Activated naive CD8-positive, alpha-beta T cell treated with anti-CD3 and anti-CD28 coated beads for 36 hours (primary cell): ENCODE results near the gene FCHSD2. TPM values are rescaled to one million over a fixed set of nuclear protein-coding genes. Genes with fewer than 3 reads are reported as not detected.
A peak's percentile ranks its signal among the peaks of the same experiment; 100 is the strongest.
"Not testable (repeated sequence)": the region's sequence is repeated elsewhere in the genome, so short reads cannot be mapped to it uniquely, and the experiment has no call there.

Experiments used
- DNase-seq: peaks from one replicate; pipeline ENCODE4 v3.0.0; 2021
- H3K27ac Mint-ChIP-seq: one replicate; pipeline ENCODE4 v1.8.0; 2022; ENCODE audit warnings: mild to moderate bottlenecking, moderate library complexity, mixed read lengths
- H3K27me3 Mint-ChIP-seq: one replicate; pipeline ENCODE4 v1.8.0; 2022; ENCODE audit warnings: mild to moderate bottlenecking, mixed read lengths
- H3K36me3 Mint-ChIP-seq: one replicate; pipeline ENCODE4 v1.8.0; 2021; ENCODE audit warnings: mild to moderate bottlenecking, mixed read lengths
- H3K4me1 Mint-ChIP-seq: one replicate; pipeline ENCODE4 v1.8.0; 2021; ENCODE audit warnings: mixed read lengths
- H3K4me3 Mint-ChIP-seq: one replicate; pipeline ENCODE4 v1.8.0; 2022; ENCODE audit warnings: mild to moderate bottlenecking, moderate library complexity, mixed read lengths
- H3K9me3 Mint-ChIP-seq: one replicate; pipeline ENCODE4 v1.8.0; 2022; ENCODE audit warnings: mixed read lengths
- total RNA-seq, 2 experiments: library from RNA; stranded (reverse); gene quantifications; one replicate each; pipeline ENCODE4 v1.2.3, GENCODE V29; 2021

Gene FCHSD2
- total RNA-seq, 2 experiments from 2014 or later = 19.9 to 22.6 TPM

- H3K4me1 Mint-ChIP-seq = peaks cover 2% of the 10 kb centered on the region
- H3K9me3 Mint-ChIP-seq = peaks cover 6% of the 10 kb centered on the region
- H3K36me3 Mint-ChIP-seq = peaks cover 18% of the 10 kb centered on the region
- no peak overlapping the region for H3K27ac Mint-ChIP-seq
- H3K27me3 Mint-ChIP-seq = no peaks in the 10 kb centered on the region
- no peak overlapping the region for H3K4me3 Mint-ChIP-seq
- DNase-seq = no peak
Measured at GRCh38 chr11:73126804-73127480, 15.2 kb downstream of the FCHSD2 start.

GRCh38 chr11:73124800-73125199 lies 17.3 kb downstream of the FCHSD2 start:
- no peak for DNase-seq
- peaks cover 5% of the 10 kb centered on the region for H3K4me1 Mint-ChIP-seq
- peaks cover 20% of the 10 kb centered on the region for H3K36me3 Mint-ChIP-seq
- H3K9me3 Mint-ChIP-seq = peaks cover 6% of the 10 kb centered on the region
- H3K27ac Mint-ChIP-seq = no peak overlapping the region
- no peaks in the 10 kb centered on the region for H3K27me3 Mint-ChIP-seq
- H3K4me3 Mint-ChIP-seq = no peak overlapping the region

- H3K27ac Mint-ChIP-seq, H3K27me3 Mint-ChIP-seq, DNase-seq, H3K9me3 Mint-ChIP-seq, H3K4me1 Mint-ChIP-seq, H3K4me3 Mint-ChIP-seq: not testable (repeated sequence)
- peaks cover 22% of the 10 kb centered on the region for H3K36me3 Mint-ChIP-seq
Measured at GRCh38 chr11:73123892-73124291, 18.2 kb downstream of the FCHSD2 start.

GRCh38 chr11:73121692-73122091 lies 20.4 kb downstream of the FCHSD2 start:
- Mint-ChIP-seq H3K4me1 (peaks cover 4% of the 10 kb centered on the region), H3K27me3 (no peaks in the 10 kb centered on the region), H3K36me3 (peaks cover 22% of the 10 kb centered on the region), H3K27ac (no peak overlapping the region), H3K9me3 (peaks cover 6% of the 10 kb centered on the region), H3K4me3 (no peak overlapping the region)
- no peak for DNase-seq

GRCh38 chr11:73117071-73117470 lies 25.0 kb downstream of the FCHSD2 start:
- peaks cover 4% of the 10 kb centered on the region for H3K4me1 Mint-ChIP-seq
- peaks cover 12% of the 10 kb centered on the region for H3K36me3 Mint-ChIP-seq
- H3K27me3 Mint-ChIP-seq = no peaks in the 10 kb centered on the region
- peaks cover 2% of the 10 kb centered on the region for H3K9me3 Mint-ChIP-seq
- no peak for DNase-seq
- H3K27ac Mint-ChIP-seq = no peak overlapping the region
- H3K4me3 Mint-ChIP-seq = no peak overlapping the region

DNA sequence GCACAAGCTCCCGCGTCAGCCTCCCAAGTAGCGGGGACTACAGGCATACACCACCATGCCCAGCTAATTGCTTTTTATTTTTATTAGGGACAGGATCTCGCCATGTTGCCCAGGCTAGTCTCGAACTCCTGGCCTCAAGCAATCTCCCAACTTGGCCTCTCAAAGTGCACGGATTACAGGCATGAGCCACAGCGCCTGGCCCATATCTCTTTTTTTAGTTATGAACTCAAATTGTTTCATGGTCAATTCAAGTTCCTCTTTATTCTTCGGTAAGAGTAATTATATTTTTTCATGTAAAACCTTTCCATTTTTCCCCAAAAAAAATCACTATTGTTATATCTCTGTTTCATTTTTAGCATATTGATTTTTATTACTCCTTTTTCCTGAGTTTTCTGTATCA lies 25.5 kb downstream of the FCHSD2 start:
- no peak overlapping the region for H3K4me3 Mint-ChIP-seq
- H3K36me3 Mint-ChIP-seq = peaks cover 12% of the 10 kb centered on the region
- H3K27me3 Mint-ChIP-seq = no peaks in the 10 kb centered on the region
- H3K9me3 Mint-ChIP-seq = peaks cover 2% of the 10 kb centered on the region
- DNase-seq = no peak
- peaks cover 4% of the 10 kb centered on the region for H3K4me1 Mint-ChIP-seq
- no peak overlapping the region for H3K27ac Mint-ChIP-seq

- H3K4me1 Mint-ChIP-seq = peaks cover 2% of the 10 kb centered on the region
- H3K36me3 Mint-ChIP-seq = peaks cover 20% of the 10 kb centered on the region
- no peak overlapping the region for H3K4me3 Mint-ChIP-seq
- H3K27ac Mint-ChIP-seq = no peak overlapping the region
- DNase-seq = no peak
- peaks cover 17% of the 10 kb centered on the region for H3K9me3 Mint-ChIP-seq
- no peaks in the 10 kb centered on the region for H3K27me3 Mint-ChIP-seq
Measured at GRCh38 chr11:73114835-73115220, 27.3 kb downstream of the FCHSD2 start.

DNA sequence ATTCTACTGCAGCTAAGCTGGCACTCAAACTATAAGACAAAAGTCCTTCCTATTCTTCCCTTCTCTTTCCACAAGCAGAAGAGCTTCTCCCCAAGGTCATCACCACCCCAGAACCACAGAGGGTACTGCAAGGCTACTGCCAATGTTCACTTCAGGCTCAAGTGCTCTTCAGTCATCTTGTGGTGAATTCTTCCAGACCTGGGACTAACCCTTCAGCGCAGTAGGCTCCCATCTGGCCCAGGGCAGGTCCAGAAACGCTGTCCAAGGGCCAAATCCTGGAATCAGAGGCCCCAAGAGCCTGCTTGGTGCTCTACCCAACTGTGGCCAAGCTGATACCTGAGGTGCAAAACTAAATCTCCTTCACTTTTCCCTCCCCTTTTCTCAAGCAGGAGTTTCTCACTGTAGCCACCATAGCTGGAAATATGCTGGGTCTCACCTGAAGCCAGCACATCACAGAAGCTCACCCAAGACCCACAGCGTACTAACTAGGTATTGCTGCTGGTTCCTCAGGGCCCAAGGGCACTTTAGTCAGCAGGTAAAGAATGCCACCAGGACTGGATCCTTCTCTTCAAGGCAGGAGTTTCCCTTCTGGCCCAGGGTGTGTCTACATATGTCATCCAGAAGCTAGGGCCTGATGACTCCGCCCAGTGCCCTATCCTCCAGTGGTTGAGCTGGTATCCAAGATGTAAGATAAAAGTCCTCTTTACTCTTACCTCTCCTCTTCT lies 27.8 kb downstream of the FCHSD2 start:
- no peaks in the 10 kb centered on the region for H3K27me3 Mint-ChIP-seq
- no peak for DNase-seq
- H3K36me3 Mint-ChIP-seq = peaks cover 19% of the 10 kb centered on the region
- H3K4me3 Mint-ChIP-seq = no peak overlapping the region
- H3K4me1 Mint-ChIP-seq = no peaks in the 10 kb centered on the region
- H3K27ac Mint-ChIP-seq = no peak overlapping the region
- peaks cover 23% of the 10 kb centered on the region for H3K9me3 Mint-ChIP-seq

GRCh38 chr11:73113426-73113825 lies 28.7 kb downstream of the FCHSD2 start:
- H3K9me3 Mint-ChIP-seq = peaks cover 29% of the 10 kb centered on the region
- H3K4me1 Mint-ChIP-seq = no peaks in the 10 kb centered on the region
- H3K36me3 Mint-ChIP-seq = peaks cover 20% of the 10 kb centered on the region
- no peak overlapping the region for H3K27ac Mint-ChIP-seq
- no peaks in the 10 kb centered on the region for H3K27me3 Mint-ChIP-seq
- DNase-seq = no peak
- H3K4me3 Mint-ChIP-seq = no peak overlapping the region

- H3K4me3 Mint-ChIP-seq = no peak overlapping the region
- H3K27ac Mint-ChIP-seq = no peak overlapping the region
- H3K4me1 Mint-ChIP-seq = peaks cover 4% of the 10 kb centered on the region
- peaks cover 24% of the 10 kb centered on the region for H3K36me3 Mint-ChIP-seq
- H3K27me3 Mint-ChIP-seq = no peaks in the 10 kb centered on the region
- DNase-seq = no peak
- H3K9me3 Mint-ChIP-seq = peaks cover 32% of the 10 kb centered on the region
Measured at GRCh38 chr11:73107597-73107996, 34.5 kb downstream of the FCHSD2 start.

DNA sequence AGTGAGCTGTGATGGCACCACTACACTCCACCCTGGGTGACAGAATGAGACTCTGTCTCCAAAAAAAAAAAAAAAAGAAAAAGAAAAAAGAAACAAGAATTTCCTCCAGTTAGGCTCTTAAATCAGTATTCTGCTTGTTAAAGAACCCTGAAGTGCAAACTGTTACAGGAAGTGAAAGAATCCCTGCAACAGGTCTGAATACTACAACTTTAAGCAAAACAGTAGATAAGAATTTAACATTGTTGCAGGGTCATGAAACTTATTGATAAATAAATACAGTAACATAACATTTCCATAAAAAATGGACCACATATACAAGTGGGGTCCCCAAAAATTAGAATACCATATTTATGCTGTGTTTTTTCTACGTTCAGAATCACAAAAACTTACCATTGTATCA lies 35.8 kb downstream of the FCHSD2 start:
- Mint-ChIP-seq H3K36me3 (peaks cover 26% of the 10 kb centered on the region), H3K4me1 (peaks cover 6% of the 10 kb centered on the region), H3K4me3 (no peak overlapping the region), H3K9me3 (peaks cover 27% of the 10 kb centered on the region), H3K27ac (no peak overlapping the region), H3K27me3 (no peaks in the 10 kb centered on the region)
- DNase-seq = no peak

GRCh38 chr11:73100578-73100977 lies 41.5 kb downstream of the FCHSD2 start:
- no peaks in the 10 kb centered on the region for H3K27me3 Mint-ChIP-seq
- no peak overlapping the region for H3K27ac Mint-ChIP-seq
- DNase-seq = no peak
- H3K4me3 Mint-ChIP-seq = no peak overlapping the region
- peaks cover 13% of the 10 kb centered on the region for H3K4me1 Mint-ChIP-seq
- H3K9me3 Mint-ChIP-seq = no peaks in the 10 kb centered on the region
- H3K36me3 Mint-ChIP-seq = peaks cover 21% of the 10 kb centered on the region

GRCh38 chr11:73099512-73100266 lies 42.4 kb downstream of the FCHSD2 start:
- Mint-ChIP-seq H3K4me1 (peaks cover 10% of the 10 kb centered on the region), H3K36me3 (peaks cover 21% of the 10 kb centered on the region), H3K27ac (no peak overlapping the region), H3K27me3 (no peaks in the 10 kb centered on the region), H3K9me3 (no peaks in the 10 kb centered on the region), H3K4me3 (no peak overlapping the region)
- DNase-seq = no peak

DNA sequence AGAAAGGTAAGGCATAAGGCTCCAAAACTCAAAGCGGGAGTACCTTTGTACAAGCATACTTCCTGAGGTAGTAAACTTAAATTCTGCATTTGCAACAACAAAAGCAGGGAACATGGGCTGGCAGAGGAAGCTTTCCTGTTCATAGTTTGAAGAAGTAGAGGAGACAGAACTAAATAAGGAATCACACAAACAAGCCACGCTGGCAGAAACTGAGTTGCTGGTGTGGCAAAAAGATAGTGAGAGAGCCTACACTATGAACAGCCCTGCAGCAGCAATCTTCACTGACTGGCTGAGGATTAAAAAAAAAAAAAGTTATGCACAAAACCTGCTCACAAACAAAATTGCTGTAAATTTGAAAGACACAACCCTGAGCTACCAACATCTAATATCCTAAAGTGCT lies 46.5 kb downstream of the FCHSD2 start:
- no peak for DNase-seq
- no peak overlapping the region for H3K4me3 Mint-ChIP-seq
- H3K27ac Mint-ChIP-seq = no peak overlapping the region
- H3K36me3 Mint-ChIP-seq = peaks cover 11% of the 10 kb centered on the region
- peaks cover 13% of the 10 kb centered on the region for H3K4me1 Mint-ChIP-seq
- no peaks in the 10 kb centered on the region for H3K27me3 Mint-ChIP-seq
- H3K9me3 Mint-ChIP-seq = no peaks in the 10 kb centered on the region

GRCh38 chr11:73091521-73092305 lies 50.4 kb downstream of the FCHSD2 start:
- no peak for DNase-seq
- Mint-ChIP-seq H3K27me3 (no peaks in the 10 kb centered on the region), H3K9me3 (no peaks in the 10 kb centered on the region), H3K36me3 (peaks cover 6% of the 10 kb centered on the region), H3K4me1 (peaks cover 17% of the 10 kb centered on the region), H3K27ac (peak overlapping the region; percentile 25), H3K4me3 (no peak overlapping the region)
